Neural cell (in vitro differentiated cells): ENCODE results near the gene KCNQ1OT1.

ENCODE experiments used
- CTCF ChIP-seq: fragments of 450-650 bp; IDR thresholded peaks from 2 replicates; pipeline ENCODE4 v1.5.1; 2014; ENCODE audit warnings: antibody characterized with exemption, mild to moderate bottlenecking, moderate library complexity; ENCODE audit not compliant: poor library complexity, severe bottlenecking
- POLR2AphosphoS5 ChIP-seq: IDR thresholded peaks from 2 replicates; pipeline ENCODE4 v1.6.1; 2012
- RAD21 ChIP-seq: fragments of 450-650 bp; conservative IDR thresholded peaks from 2 replicates; pipeline ENCODE4 v1.6.1; 2014; ENCODE audit warnings: antibody characterized with exemption, mild to moderate bottlenecking, moderate library complexity

- no peak for TF ChIP-seq CTCF
- no peak for TF ChIP-seq POLR2AphosphoS5
- TF ChIP-seq RAD21 = no peak
Measured at GRCh38 chr11:2698386-2699184, 1.2 kb downstream of the KCNQ1OT1 start.
